ENCODE results near the gene KY.

Gene KY

DNA sequence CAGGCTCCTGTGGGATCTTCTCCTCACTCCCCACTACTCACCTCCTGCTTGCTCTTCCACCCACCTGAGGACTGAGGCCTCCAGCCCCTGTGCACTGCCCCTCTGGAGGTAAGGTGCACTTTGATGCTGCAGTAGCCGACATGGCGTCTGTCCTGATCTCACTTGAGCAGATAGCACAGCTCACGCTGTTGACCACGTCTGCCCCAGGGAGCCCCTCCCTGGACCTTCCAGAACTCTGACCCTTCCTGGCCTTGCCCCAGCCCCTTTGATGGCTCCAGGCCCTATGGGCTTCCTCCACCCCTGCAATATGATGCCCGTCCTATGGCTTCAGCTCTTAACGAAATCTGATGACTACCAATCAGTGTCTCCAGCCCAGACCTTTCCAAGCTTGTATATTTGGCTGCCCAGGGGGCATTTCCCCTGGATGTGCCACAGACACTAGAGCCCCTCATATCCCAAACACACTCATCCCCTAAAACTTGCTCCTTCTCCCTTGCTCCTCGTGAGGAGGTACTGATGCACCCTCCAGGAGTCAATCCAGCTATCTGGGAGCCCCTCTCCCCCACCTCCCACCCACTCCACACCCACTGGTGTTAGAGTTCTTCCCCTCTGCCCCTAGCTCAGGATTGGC is 27.1 kb downstream of the KY start:
- Histone ChIP-seq H3K4me3 (ENCODE audit: low read length) (no peak overlapping the region), H3K36me3 (ENCODE audit: control insufficient read depth, low read length) (no peaks in the 10 kb centered on the region), H4K20me1 (ENCODE audit: control insufficient read depth, insufficient read depth, low read depth, low read length) (no peaks in the 10 kb centered on the region), H3F3A (ENCODE audit: control insufficient read depth, insufficient read depth) (no peaks in the 10 kb centered on the region), H3K27me3 (ENCODE audit: control insufficient read depth, low read length) (no peaks in the 10 kb centered on the region), H3K79me2 (ENCODE audit: control insufficient read depth, low read length) (no peaks in the 10 kb centered on the region), H3K9me3 (ENCODE audit: control insufficient read depth, insufficient read depth, low read length) (no peaks in the 10 kb centered on the region), H3K27ac (ENCODE audit: low read depth, low read length) (no peak overlapping the region), H3K4me2 (ENCODE audit: low read length) (no peak overlapping the region), H3K9me2 (replicated peaks; ENCODE audit: control insufficient read depth, low read length) (no peaks in the 10 kb centered on the region), H3K4me1 (ENCODE audit: control insufficient read depth, low read length) (no peaks in the 10 kb centered on the region)
- TF ChIP-seq, protein P1, sequence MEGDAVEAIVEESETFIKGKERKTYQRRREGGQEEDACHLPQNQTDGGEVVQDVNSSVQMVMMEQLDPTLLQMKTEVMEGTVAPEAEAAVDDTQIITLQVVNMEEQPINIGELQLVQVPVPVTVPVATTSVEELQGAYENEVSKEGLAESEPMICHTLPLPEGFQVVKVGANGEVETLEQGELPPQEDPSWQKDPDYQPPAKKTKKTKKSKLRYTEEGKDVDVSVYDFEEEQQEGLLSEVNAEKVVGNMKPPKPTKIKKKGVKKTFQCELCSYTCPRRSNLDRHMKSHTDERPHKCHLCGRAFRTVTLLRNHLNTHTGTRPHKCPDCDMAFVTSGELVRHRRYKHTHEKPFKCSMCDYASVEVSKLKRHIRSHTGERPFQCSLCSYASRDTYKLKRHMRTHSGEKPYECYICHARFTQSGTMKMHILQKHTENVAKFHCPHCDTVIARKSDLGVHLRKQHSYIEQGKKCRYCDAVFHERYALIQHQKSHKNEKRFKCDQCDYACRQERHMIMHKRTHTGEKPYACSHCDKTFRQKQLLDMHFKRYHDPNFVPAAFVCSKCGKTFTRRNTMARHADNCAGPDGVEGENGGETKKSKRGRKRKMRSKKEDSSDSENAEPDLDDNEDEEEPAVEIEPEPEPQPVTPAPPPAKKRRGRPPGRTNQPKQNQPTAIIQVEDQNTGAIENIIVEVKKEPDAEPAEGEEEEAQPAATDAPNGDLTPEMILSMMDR (IDR thresholded peaks at IDR 0.05; ENCODE audit: low read depth, low read length, poor library complexity, severe bottlenecking) = no peak
- no peak for TF ChIP-seq EZH2phosphoT487 (IDR thresholded peaks at IDR 0.05; ENCODE audit: borderline replicate concordance, low read length)

DNA sequence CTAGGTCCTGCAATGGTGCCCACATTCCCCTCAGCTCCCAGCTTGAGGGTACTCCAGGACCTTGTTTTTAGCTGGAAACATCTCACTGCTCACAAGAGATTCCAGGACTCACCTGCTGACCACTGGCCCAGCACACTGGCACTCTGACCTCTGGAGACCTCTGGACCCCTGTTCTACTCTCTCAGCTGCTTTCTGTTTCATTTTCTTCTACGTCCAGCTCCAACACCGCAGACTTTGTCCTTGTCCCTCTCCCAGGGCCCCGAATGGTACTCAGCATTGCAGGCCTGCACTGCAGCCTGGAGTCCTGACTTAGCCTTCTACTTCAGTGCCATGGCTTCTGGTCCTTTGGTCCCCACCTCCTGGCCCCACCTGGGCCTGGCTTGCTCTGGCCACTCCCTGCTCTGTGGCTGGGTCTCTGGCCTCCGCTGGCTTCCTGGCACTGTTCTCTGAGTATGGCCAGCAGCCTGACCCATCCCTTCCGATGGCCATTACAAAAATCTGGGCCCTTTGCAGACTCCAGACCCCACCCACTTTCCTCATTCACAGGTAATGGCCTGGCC is 27.9 kb downstream of the KY start:
- no peak overlapping the region for H3K4me3 ChIP-seq (ENCODE audit: low read length)
- no peaks in the 10 kb centered on the region for H3K27me3 ChIP-seq (ENCODE audit: control insufficient read depth, low read length)
- no peaks in the 10 kb centered on the region for H3K36me3 ChIP-seq (ENCODE audit: control insufficient read depth, low read length)
- H3K4me2 ChIP-seq (ENCODE audit: low read length) = no peak overlapping the region
- TF ChIP-seq, protein P1 (IDR thresholded peaks at IDR 0.05; ENCODE audit: low read depth, low read length, poor library complexity, severe bottlenecking) = no peak
- TF ChIP-seq EZH2phosphoT487 (IDR thresholded peaks at IDR 0.05; ENCODE audit: borderline replicate concordance, low read length) = no peak
- H3K9me2 ChIP-seq (replicated peaks; ENCODE audit: control insufficient read depth, low read length) = no peaks in the 10 kb centered on the region
- no peaks in the 10 kb centered on the region for H3K9me3 ChIP-seq (ENCODE audit: control insufficient read depth, insufficient read depth, low read length)
- no peaks in the 10 kb centered on the region for H3K79me2 ChIP-seq (ENCODE audit: control insufficient read depth, low read length)
- no peaks in the 10 kb centered on the region for H3F3A ChIP-seq (ENCODE audit: control insufficient read depth, insufficient read depth)
- H4K20me1 ChIP-seq (ENCODE audit: control insufficient read depth, insufficient read depth, low read depth, low read length) = no peaks in the 10 kb centered on the region
- H3K27ac ChIP-seq (ENCODE audit: low read depth, low read length) = no peak overlapping the region
- no peaks in the 10 kb centered on the region for H3K4me1 ChIP-seq (ENCODE audit: control insufficient read depth, low read length)

DNA sequence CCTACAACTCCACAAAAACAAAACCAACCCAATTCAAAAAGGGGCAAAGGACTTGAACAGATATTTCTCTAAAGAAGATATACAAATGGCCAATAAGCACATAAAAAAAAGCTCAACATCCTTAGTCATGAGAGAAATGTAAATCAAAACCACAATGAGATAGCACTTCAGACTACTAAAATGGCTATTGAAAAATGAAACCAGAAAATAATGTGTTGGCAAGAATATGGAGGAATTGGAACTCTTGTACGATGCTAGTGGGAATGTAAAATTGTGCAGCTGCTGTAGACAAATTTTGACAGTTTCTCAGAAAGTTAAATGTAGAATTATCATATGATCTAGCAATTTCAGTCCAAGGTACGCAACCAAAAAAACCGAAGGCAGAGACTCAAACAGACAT is 29.0 kb downstream of the KY start:
- no peak overlapping the region for H3K4me3 ChIP-seq (ENCODE audit: low read length)
- no peak overlapping the region for H3K4me2 ChIP-seq (ENCODE audit: low read length)
- no peaks in the 10 kb centered on the region for H4K20me1 ChIP-seq (ENCODE audit: control insufficient read depth, insufficient read depth, low read depth, low read length)
- H3K27me3 ChIP-seq (ENCODE audit: control insufficient read depth, low read length) = no peaks in the 10 kb centered on the region
- no peaks in the 10 kb centered on the region for H3K79me2 ChIP-seq (ENCODE audit: control insufficient read depth, low read length)
- no peaks in the 10 kb centered on the region for H3K36me3 ChIP-seq (ENCODE audit: control insufficient read depth, low read length)
- H3K9me3 ChIP-seq (ENCODE audit: control insufficient read depth, insufficient read depth, low read length) = no peaks in the 10 kb centered on the region
- no peaks in the 10 kb centered on the region for H3F3A ChIP-seq (ENCODE audit: control insufficient read depth, insufficient read depth)
- no peaks in the 10 kb centered on the region for H3K9me2 ChIP-seq (replicated peaks; ENCODE audit: control insufficient read depth, low read length)
- no peaks in the 10 kb centered on the region for H3K4me1 ChIP-seq (ENCODE audit: control insufficient read depth, low read length)
- no peak overlapping the region for H3K27ac ChIP-seq (ENCODE audit: low read depth, low read length)
- TF ChIP-seq, protein P1 (IDR thresholded peaks at IDR 0.05; ENCODE audit: low read depth, low read length, poor library complexity, severe bottlenecking) = no peak
- TF ChIP-seq EZH2phosphoT487 (IDR thresholded peaks at IDR 0.05; ENCODE audit: borderline replicate concordance, low read length) = no peak

Data from DOHH2 (cell line).